ENCODE results near the gene BLNK. TPM values are rescaled to one million over a fixed set of nuclear protein-coding genes. Genes with fewer than 3 reads are reported as not detected.

BLNK gene
- total and polyA plus RNA-seq, 2 donors (not counting 1 experiment from before 2014, with no cell fraction given) = 153 to 205 TPM

GRCh38 chr10:96230527-96230926 lies 40.8 kb downstream of the BLNK start:
- H3K4me1 ChIP-seq (ENCODE audit: control insufficient read depth in 2 of 2, insufficient read depth in 2 of 2, low read length in 2 of 2) = peaks cover 30 to 44% of the 10 kb centered on the region in 2 donors
- peaks cover 46% of the 10 kb centered on the region for H4K20me1 ChIP-seq (ENCODE audit: control insufficient read depth, insufficient read depth, low read length, poor library complexity, severe bottlenecking)
- DNase-seq (peak; percentile 29), ATAC-seq (ENCODE audit: low read depth) (peak; percentile 75)
- H3K4me3 Mint-ChIP-seq = peak overlapping the region; percentile 49
- H3K27ac ChIP-seq (ENCODE audit: low read length in 2 of 2) = peak overlapping the region; percentile 23 to 77
- intact Hi-C loops (cut with micrococcal nuclease) = loop anchor here (1.0 kb wide), 2 partner anchors 40 to 58 kb away; no protein-coding TSS in a partner anchor
- no peak for TF ChIP-seq EZH2 (IDR thresholded peaks at IDR 0.05; ENCODE audit: borderline replicate concordance, insufficient read depth, low read depth, low read length, poor library complexity, severe bottlenecking)
- no peak for TF ChIP-seq CTCF (IDR thresholded peaks at IDR 0.05)
- H3K9me3 ChIP-seq (ENCODE audit: control extremely low read depth in 1 of 3, control insufficient read depth in 2 of 3, insufficient read depth in 1 of 3, low read length in 2 of 3) = no peaks in the 10 kb centered on the region
- peaks cover 95% of the 10 kb centered on the region for H3K79me2 ChIP-seq (ENCODE audit: control insufficient read depth, insufficient read depth, low read length)
- peak overlapping the region; percentile 7 for H3K4me2 ChIP-seq (replicated peaks; ENCODE audit: low read depth, low read length, poor library complexity, severe bottlenecking)
- whole genome bisulfite sequencing (ENCODE audit: insufficient coverage) = 50% methylated on average over 6 of the region's 6 CpGs
- H3K4me3 ChIP-seq (ENCODE audit: control extremely low read depth in 1 of 5, extremely low read depth in 1 of 5, insufficient read depth in 1 of 5, low read depth in 2 of 5, low read length in 4 of 5) = no peak overlapping the region
- peak overlapping the region; percentile 90 for H3K27ac Mint-ChIP-seq
- CTCF ChIA-PET = interaction anchor here (1.0 to 18.4 kb wide), 24 partner anchors 9 to 214 kb away, joined by 4 to 964 read pairs (median 16); partner anchors contain the start of genes BLNK, DNTT and ZNF518A
- no peaks in the 10 kb centered on the region for H3K27me3 Mint-ChIP-seq
- H3K36me3 ChIP-seq (replicated peaks in 1 of 2; ENCODE audit: control extremely low read depth in 1 of 2, control insufficient read depth in 1 of 2, extremely low read depth in 1 of 2, insufficient read depth in 2 of 2, low read length in 1 of 2) = peaks cover 0 to 94% of the 10 kb centered on the region in 2 experiments
- H3K4me1 Mint-ChIP-seq = peaks cover 54% of the 10 kb centered on the region
- H3K9me3 Mint-ChIP-seq (ENCODE audit: insufficient read depth) = no peaks in the 10 kb centered on the region
- POLR2A ChIA-PET = interaction anchor here (1.0 to 4.0 kb wide), 4 partner anchors 14 to 61 kb away, joined by 4 to 37 read pairs (median 19); partner anchors contain the start of gene BLNK
- H2AFZ ChIP-seq (ENCODE audit: insufficient read depth, low read depth, low read length, poor library complexity, severe bottlenecking) = no peak overlapping the region
- H3K27me3 ChIP-seq (replicated peaks in 1 of 4; ENCODE audit: control extremely low read depth in 1 of 4, control insufficient read depth in 3 of 4, insufficient read depth in 4 of 4, low read length in 3 of 4) = no peaks in the 10 kb centered on the region
- no peak overlapping the region for H3K9ac ChIP-seq (ENCODE audit: low read length)

- H3K79me2 ChIP-seq (ENCODE audit: control insufficient read depth, insufficient read depth, low read length) = peaks cover 86% of the 10 kb centered on the region
- no peaks in the 10 kb centered on the region for H3K9me3 Mint-ChIP-seq (ENCODE audit: insufficient read depth)
- intact Hi-C loops (cut with micrococcal nuclease) = loop anchor here (1.0 to 5.0 kb wide), 6 partner anchors 15 to 212 kb away; no protein-coding TSS in a partner anchor
- no peak overlapping the region for H2AFZ ChIP-seq (ENCODE audit: insufficient read depth, low read depth, low read length, poor library complexity, severe bottlenecking)
- H4K20me1 ChIP-seq (ENCODE audit: control insufficient read depth, insufficient read depth, low read length, poor library complexity, severe bottlenecking) = peaks cover 44% of the 10 kb centered on the region
- no peaks in the 10 kb centered on the region for H3K27me3 Mint-ChIP-seq
- peaks cover 44% of the 10 kb centered on the region for H3K4me1 Mint-ChIP-seq
- peak; percentile 84 for TF ChIP-seq CTCF (IDR thresholded peaks at IDR 0.05)
- TF ChIP-seq EZH2 (IDR thresholded peaks at IDR 0.05; ENCODE audit: borderline replicate concordance, insufficient read depth, low read depth, low read length, poor library complexity, severe bottlenecking) = no peak
- no peak overlapping the region for H3K4me2 ChIP-seq (replicated peaks; ENCODE audit: low read depth, low read length, poor library complexity, severe bottlenecking)
- no peak overlapping the region for H3K4me3 ChIP-seq (ENCODE audit: control extremely low read depth in 1 of 5, extremely low read depth in 1 of 5, insufficient read depth in 1 of 5, low read depth in 2 of 5, low read length in 4 of 5)
- peak overlapping the region; percentile 55 to 77 for H3K27ac ChIP-seq (ENCODE audit: low read length in 2 of 2)
- peaks cover 0 to 95% of the 10 kb centered on the region in 2 experiments for H3K36me3 ChIP-seq (replicated peaks in 1 of 2; ENCODE audit: control extremely low read depth in 1 of 2, control insufficient read depth in 1 of 2, extremely low read depth in 1 of 2, insufficient read depth in 2 of 2, low read length in 1 of 2)
- H3K9ac ChIP-seq (ENCODE audit: low read length) = no peak overlapping the region
- peak overlapping the region; percentile 90 for H3K27ac Mint-ChIP-seq
- WGBS (ENCODE audit: insufficient coverage) = 0% methylated on average over 6 of the region's 7 CpGs
- ATAC-seq (ENCODE audit: low read depth) (peak; percentile 72), DNase-seq (peak; percentile 91)
- H3K27me3 ChIP-seq (replicated peaks in 1 of 4; ENCODE audit: control extremely low read depth in 1 of 4, control insufficient read depth in 3 of 4, insufficient read depth in 4 of 4, low read length in 3 of 4) = no peaks in the 10 kb centered on the region
- CTCF ChIA-PET = interaction anchor here (0.5 to 18.4 kb wide), 52 partner anchors 8 to 1172 kb away, joined by 3 to 964 read pairs (median 5); partner anchors contain the start of genes BLNK, DNTT, RRP12 and ZNF518A
- H3K4me1 ChIP-seq (ENCODE audit: control insufficient read depth in 2 of 2, insufficient read depth in 2 of 2, low read length in 2 of 2) = peaks cover 21 to 34% of the 10 kb centered on the region in 2 donors
- POLR2A ChIA-PET = interaction anchor here (0.6 to 4.0 kb wide), 9 partner anchors 22 to 129 kb away, joined by 3 to 37 read pairs (median 6); partner anchors contain the start of gene BLNK
- H3K4me3 Mint-ChIP-seq = peak overlapping the region; percentile 14
- H3K9me3 ChIP-seq (ENCODE audit: control extremely low read depth in 1 of 3, control insufficient read depth in 2 of 3, insufficient read depth in 1 of 3, low read length in 2 of 3) = no peaks in the 10 kb centered on the region
These were observed 41.8 kb downstream of the BLNK start for GRCh38 chr10:96229568-96230030.

All from B cell (primary cell).